ENCODE results near the gene LUM. TPM values are rescaled to one million over a fixed set of nuclear protein-coding genes. Genes with fewer than 3 reads are reported as not detected.

Gene LUM
- total RNA-seq, 1 donor from 2014 or later: 0.69 TPM

DNA sequence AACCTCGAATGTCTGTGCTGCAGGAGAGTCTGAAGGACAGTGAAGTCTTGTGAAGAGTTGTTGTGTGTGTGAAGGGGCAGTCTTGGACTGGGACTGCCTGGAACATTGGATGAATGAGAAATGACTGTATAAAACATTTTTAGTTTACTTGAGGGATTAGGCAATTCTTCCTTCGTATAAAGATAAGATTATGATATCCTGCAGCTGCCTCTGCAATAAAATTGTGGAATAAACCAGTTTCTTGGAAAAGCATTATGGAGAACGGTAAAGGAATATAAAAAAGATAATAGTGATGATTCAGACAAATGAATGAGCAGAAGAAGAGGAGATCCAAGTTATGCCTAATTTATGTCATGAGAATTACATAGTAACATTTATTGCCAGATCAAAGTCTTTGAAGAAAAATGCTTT lies 30.9 kb upstream of the LUM start:
- no peak for DNase-seq (ENCODE audit: low read depth)
- no peak for TF ChIP-seq CTCF (conservative IDR thresholded peaks at IDR 0.05; ENCODE audit: low read depth, low read length)
- H3K4me3 ChIP-seq (ENCODE audit: low read depth, low read length): no peak overlapping the region

DNA sequence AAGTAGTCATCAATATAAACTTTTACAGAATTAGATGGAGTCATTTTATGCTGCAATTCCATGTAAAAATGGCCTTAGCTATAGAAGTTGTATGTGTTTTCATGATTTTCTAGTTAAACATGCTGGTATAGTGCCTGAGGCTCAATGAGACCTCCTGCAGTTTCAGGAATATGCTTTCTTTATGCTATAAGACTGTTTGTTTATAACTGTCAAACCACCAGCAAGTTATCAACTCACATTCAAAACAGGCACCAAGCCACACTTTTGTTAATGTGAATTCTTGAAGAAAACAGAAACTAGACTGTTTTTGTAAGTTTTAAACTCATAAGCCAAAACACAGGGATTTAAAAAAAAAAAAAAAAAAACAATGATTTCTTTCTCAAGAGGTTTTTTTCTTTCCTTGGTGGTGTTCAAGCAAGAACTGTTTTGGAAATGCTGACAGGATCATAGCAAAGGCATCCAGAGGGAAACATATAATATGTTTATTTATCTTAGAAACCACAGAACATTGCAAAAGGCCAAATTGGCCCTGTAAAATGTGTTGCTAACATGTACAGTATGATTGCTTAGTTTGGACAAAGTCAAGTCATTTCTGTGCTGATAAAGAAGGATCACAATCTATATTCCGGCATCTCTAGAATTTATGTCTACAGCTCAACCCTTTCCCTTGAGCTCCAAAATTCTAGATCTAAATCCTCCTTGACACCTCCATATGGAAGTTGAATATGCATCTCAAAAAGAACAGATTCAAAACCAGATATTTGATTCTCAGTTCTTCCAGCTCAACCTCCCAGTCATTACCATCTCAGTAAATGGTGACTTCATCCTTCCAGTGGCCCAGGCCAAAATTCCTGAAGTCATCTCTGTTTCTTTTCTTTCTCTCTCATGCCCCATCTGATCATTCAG lies 29.0 kb upstream of the LUM start:
- TF ChIP-seq CTCF (conservative IDR thresholded peaks at IDR 0.05; ENCODE audit: low read depth, low read length): no peak
- DNase-seq (ENCODE audit: low read depth): no peak
- H3K4me3 ChIP-seq (ENCODE audit: low read depth, low read length): no peak overlapping the region

- DNase-seq (ENCODE audit: low read depth): no peak
- H3K4me3 ChIP-seq (ENCODE audit: low read depth, low read length): no peak overlapping the region
- TF ChIP-seq CTCF (conservative IDR thresholded peaks at IDR 0.05; ENCODE audit: low read depth, low read length): no peak
Measured at GRCh38 chr12:91139286-91139685, 28.0 kb upstream of the LUM start.

DNA sequence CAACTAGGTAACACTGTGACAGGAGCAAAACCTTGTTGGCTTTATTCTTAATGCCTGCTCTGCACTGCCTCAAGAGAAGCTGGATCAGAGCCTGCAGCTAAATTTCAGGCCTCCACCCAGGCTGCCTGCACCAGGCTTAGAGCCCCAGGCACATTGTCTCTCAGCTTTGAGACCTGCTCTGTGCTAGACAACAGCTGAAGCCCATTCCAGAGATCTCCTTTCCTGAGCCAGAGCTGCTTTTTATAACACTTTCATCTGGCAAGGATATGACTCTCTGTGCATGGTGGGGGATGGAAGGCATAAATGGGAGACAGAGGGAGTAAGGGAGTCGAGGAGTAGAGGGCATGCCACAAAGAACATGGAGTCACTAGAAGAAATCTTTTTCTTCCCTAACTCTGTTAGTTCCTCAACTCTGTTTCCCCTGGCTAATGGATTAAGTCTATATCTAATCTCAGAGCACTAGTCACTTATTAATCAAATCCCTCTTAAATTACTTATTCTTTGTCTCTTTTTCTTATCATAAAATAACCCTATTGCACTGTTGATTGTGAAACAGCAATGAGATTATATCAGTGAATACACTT lies 27.1 kb upstream of the LUM start:
- H3K4me3 ChIP-seq (ENCODE audit: low read depth, low read length): no peak overlapping the region
- TF ChIP-seq CTCF (conservative IDR thresholded peaks at IDR 0.05; ENCODE audit: low read depth, low read length): no peak
- no peak for DNase-seq (ENCODE audit: low read depth)

GRCh38 chr12:91133871-91134270 lies 22.6 kb upstream of the LUM start:
- no peak for DNase-seq (ENCODE audit: low read depth)
- H3K4me3 ChIP-seq (ENCODE audit: low read depth, low read length): no peak overlapping the region

GRCh38 chr12:91129662-91130362 lies 18.5 kb upstream of the LUM start:
- no peak for TF ChIP-seq CTCF (conservative IDR thresholded peaks at IDR 0.05; ENCODE audit: low read depth, low read length)
- DNase-seq (ENCODE audit: low read depth): no peak
- H3K4me3 ChIP-seq (ENCODE audit: low read depth, low read length): no peak overlapping the region

More at GRCh38 chr12:91133871-91134270, 22.6 kb upstream of the LUM start:
- no peak for TF ChIP-seq CTCF (conservative IDR thresholded peaks at IDR 0.05; ENCODE audit: low read depth, low read length)

Measured in epithelial cell of proximal tubule (primary cell).